T-helper 22 cell (primary cell): ENCODE measurements around the gene MFAP3L.

Experiments
- DNase-seq: peaks from one replicate; pipeline ENCODE4 v3.0.0-alpha.2; 2020; ENCODE audit warnings: low read depth

Gene MFAP3L

DNA sequence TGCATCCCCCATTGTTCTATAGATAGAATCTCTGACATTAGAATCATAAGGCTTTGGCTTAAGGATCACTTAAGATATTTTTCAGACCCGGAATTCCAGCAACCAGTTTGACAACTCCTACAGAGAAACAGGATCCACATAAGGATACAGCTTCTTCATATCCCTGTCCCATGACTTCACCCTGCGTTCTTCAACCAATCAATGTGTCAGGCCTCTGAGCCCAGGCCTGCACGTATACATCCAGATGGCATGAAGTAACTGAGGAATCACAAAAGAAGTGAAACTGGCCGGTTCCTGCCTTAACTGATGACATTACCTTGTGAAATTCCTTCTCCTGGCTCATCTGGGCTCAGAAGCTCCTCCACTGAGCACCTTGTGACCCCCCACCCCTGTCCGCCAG is 85.1 kb downstream of the MFAP3L start:
- no peak for DNase-seq

DNA sequence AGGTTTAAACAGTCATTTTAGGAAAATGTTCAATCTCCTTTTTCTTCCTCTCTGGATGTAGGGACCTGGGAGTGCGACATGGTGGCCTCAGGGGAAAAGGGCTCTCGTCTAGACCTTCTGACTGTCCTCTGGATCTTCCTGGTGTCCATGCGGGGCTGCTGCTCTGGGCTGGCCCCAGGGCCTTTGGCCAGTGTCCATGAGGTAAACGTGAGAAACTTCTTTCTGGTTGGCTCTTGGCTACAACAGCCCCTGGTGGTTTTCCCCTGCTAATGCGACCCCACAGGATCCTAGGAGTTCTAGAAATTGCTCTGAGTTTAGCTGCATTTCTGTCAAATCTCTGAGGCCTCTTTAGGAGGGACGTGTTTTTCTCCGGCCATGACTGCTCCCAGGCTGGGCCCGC is 85.7 kb downstream of the MFAP3L start:
- DNase-seq = no peak
